Trophoblast cell (in vitro differentiated cells and primary cell): ENCODE data around the gene TROAP.
A peak's percentile ranks its signal among the peaks of the same experiment; 100 is the strongest.

Experiments
- DNase-seq, 2 donors: peaks; one replicate each; pipeline ENCODE4 v3.0.0-alpha.2; 2016
- H2AFZ ChIP-seq: 2 replicates; pipeline ENCODE4 v1.6.1; 2013; ENCODE audit warnings: low read length, moderate library complexity, mild to moderate bottlenecking; ENCODE audit not compliant: insufficient read depth, poor library complexity
- H2AK5ac ChIP-seq: 2 replicates; pipeline ENCODE4 v1.6.1; 2013; ENCODE audit warnings: mild to moderate bottlenecking, low read length
- H2BK120ac ChIP-seq: 2 replicates; pipeline ENCODE4 v1.6.1; 2013; ENCODE audit warnings: low read length, mild to moderate bottlenecking, moderate library complexity; ENCODE audit not compliant: insufficient read depth, poor library complexity
- H2BK12ac ChIP-seq: 2 replicates; pipeline ENCODE4 v1.6.1; 2013; ENCODE audit warnings: mild to moderate bottlenecking, low read length, moderate library complexity
- H2BK5ac ChIP-seq: 2 replicates; pipeline ENCODE4 v1.6.1; 2013; ENCODE audit warnings: low read length, low read depth, moderate library complexity, mild to moderate bottlenecking; ENCODE audit not compliant: poor library complexity
- H3K14ac ChIP-seq: 2 replicates; pipeline ENCODE4 v1.6.1; 2013; ENCODE audit warnings: mild to moderate bottlenecking, low read length
- H3K18ac ChIP-seq: 2 replicates; pipeline ENCODE4 v1.6.1; 2013; ENCODE audit warnings: mild to moderate bottlenecking, low read length
- H3K23ac ChIP-seq: 2 replicates; pipeline ENCODE4 v1.6.1; 2013; ENCODE audit warnings: low read length
- H3K27ac ChIP-seq: 2 replicates; pipeline ENCODE4 v1.5.1; 2013; ENCODE audit warnings: low read depth, mild to moderate bottlenecking, inconsistent platforms, low read length, moderate library complexity
- H3K27me3 ChIP-seq: 2 replicates; pipeline ENCODE4 v1.6.1; 2013; ENCODE audit warnings: inconsistent platforms, mild to moderate bottlenecking, low read length, moderate library complexity; ENCODE audit not compliant: insufficient read depth
- H3K36me3 ChIP-seq, 2 experiments: 1 replicate in 1 of 2; 2 replicates in 1 of 2; pipeline ENCODE4 v1.6.1; 2013; ENCODE audit warnings: low read length in 2 of 2, mild to moderate bottlenecking in 2 of 2, moderate library complexity in 1 of 2; ENCODE audit not compliant: insufficient read depth in 2 of 2, control insufficient read depth in 1 of 2
- H3K4ac ChIP-seq: 2 replicates; pipeline ENCODE4 v1.6.1; 2013; ENCODE audit warnings: low read depth, mild to moderate bottlenecking, low read length, moderate library complexity
- H3K4me1 ChIP-seq, 2 experiments: 1 replicate in 1 of 2; 2 replicates in 1 of 2; pipeline ENCODE4 v1.6.1; 2013; ENCODE audit warnings: low read length in 2 of 2, mild to moderate bottlenecking in 2 of 2, moderate library complexity in 1 of 2; ENCODE audit not compliant: insufficient read depth in 2 of 2, control insufficient read depth in 1 of 2
- H3K4me2 ChIP-seq: 2 replicates; pipeline ENCODE4 v1.6.1; 2013; ENCODE audit warnings: inconsistent platforms, mild to moderate bottlenecking, low read length, moderate library complexity
- H3K4me3 ChIP-seq: 2 replicates; pipeline ENCODE4 v1.5.1; 2013; ENCODE audit warnings: mild to moderate bottlenecking, low read depth, low read length, inconsistent platforms
- H3K79me1 ChIP-seq: one replicate; pipeline ENCODE4 v1.6.1; 2013; ENCODE audit warnings: low read length
- H3K79me2 ChIP-seq: 2 replicates; pipeline ENCODE4 v1.6.1; 2013; ENCODE audit warnings: low read length, mild to moderate bottlenecking; ENCODE audit not compliant: control insufficient read depth, insufficient read depth, poor library complexity
- H3K9ac ChIP-seq: 2 replicates; pipeline ENCODE4 v1.6.1; 2013; ENCODE audit warnings: mild to moderate bottlenecking, low read length
- H3K9me3 ChIP-seq: 2 replicates; pipeline ENCODE4 v1.6.1; 2013; ENCODE audit warnings: low read depth, mild to moderate bottlenecking, control low read depth, inconsistent platforms, low read length; ENCODE audit not compliant: insufficient read depth
- H4K12ac ChIP-seq: 2 replicates; pipeline ENCODE4 v1.6.1; 2013; ENCODE audit warnings: low read depth, mild to moderate bottlenecking, low read length, moderate library complexity
- H4K8ac ChIP-seq: 2 replicates; pipeline ENCODE4 v1.6.1; 2013; ENCODE audit warnings: low read depth, mild to moderate bottlenecking, low read length, moderate library complexity
- H4K91ac ChIP-seq: one replicate; pipeline ENCODE4 v1.6.1; 2013; ENCODE audit warnings: low read depth, mild to moderate bottlenecking, low read length, moderate library complexity
- WGBS: extraction: QIAGEN DNeasy Blood & Tissue Kit; methylation state at CpG from one replicate; pipeline ENCODE4 v1.1.7; 2013; ENCODE audit warnings: missing lambda C conversion rate; ENCODE audit not compliant: insufficient read length, insufficient coverage; ENCODE audit errors: extremely low coverage; 5-methylcytosine and 5-hydroxymethylcytosine counted together

Gene TROAP

DNA sequence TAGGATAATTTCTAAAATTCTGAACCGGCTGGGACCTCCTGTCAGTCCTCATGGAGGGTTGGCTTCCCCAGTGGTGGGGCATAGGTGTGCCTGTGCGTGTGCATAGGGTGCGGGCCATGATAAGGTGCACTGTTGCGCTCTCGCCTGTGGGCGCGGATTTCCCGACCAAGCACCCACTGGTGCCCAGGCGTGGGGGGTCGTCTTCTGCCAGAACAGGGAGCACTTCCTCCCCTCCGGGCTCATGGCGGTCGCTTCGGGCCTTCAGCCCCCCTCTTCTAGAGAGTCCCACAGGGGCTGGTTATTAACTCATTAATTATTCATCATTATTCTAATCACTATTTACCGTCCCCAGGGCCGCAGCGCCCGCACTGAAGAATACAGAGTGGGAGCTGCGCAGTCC is 11.2 kb downstream of the TROAP start:
- H4K12ac ChIP-seq = no peak overlapping the region
- peaks cover 19 to 23% of the 10 kb centered on the region in 2 experiments for H3K36me3 ChIP-seq
- no peak overlapping the region for H3K18ac ChIP-seq
- no peak overlapping the region for H3K23ac ChIP-seq
- no peak overlapping the region for H4K8ac ChIP-seq
- no peak overlapping the region for H3K4me3 ChIP-seq
- no peak overlapping the region for H2AFZ ChIP-seq
- H3K9ac ChIP-seq = no peak overlapping the region
- H2BK12ac ChIP-seq = no peak overlapping the region
- WGBS = no CpG with 5 or more reads among the region's 19 CpGs
- H2BK5ac ChIP-seq = no peak overlapping the region
- H3K27ac ChIP-seq = no peak overlapping the region
- no peaks in the 10 kb centered on the region for H3K79me2 ChIP-seq
- H3K9me3 ChIP-seq = peaks cover 11% of the 10 kb centered on the region
- peaks cover 4 to 5% of the 10 kb centered on the region in 2 experiments for H3K4me1 ChIP-seq
- H2AK5ac ChIP-seq = no peak overlapping the region
- H4K91ac ChIP-seq = no peak overlapping the region
- no peak overlapping the region for H3K14ac ChIP-seq
- H3K4ac ChIP-seq = no peak overlapping the region
- peaks cover 44% of the 10 kb centered on the region for H3K27me3 ChIP-seq
- no peak for DNase-seq
- no peak overlapping the region for H3K4me2 ChIP-seq
- H2BK120ac ChIP-seq = no peak overlapping the region
- no peaks in the 10 kb centered on the region for H3K79me1 ChIP-seq

DNA sequence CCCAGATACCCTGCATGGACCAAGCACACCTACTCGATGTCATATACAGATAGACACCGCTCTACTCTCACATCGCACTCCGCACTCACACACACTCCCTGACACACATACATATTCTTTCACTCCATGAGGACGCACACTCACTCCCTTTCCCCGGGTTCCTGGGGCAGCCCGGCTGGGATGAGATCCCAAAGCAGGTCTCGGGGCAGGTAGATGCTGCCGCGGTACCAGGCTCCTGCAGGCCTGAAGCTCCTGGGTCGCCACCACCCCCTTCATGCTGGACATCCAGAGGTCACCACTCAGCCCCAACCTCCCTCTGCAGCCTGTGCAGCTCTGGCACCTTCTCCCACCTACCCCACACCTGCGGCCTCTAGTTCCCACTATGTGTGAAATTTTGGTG is 11.6 kb downstream of the TROAP start:
- Histone ChIP-seq H3K27ac (no peak overlapping the region), H2BK12ac (no peak overlapping the region), H2AFZ (no peak overlapping the region), H4K91ac (no peak overlapping the region), H3K79me2 (no peaks in the 10 kb centered on the region), H3K14ac (no peak overlapping the region), H3K27me3 (peaks cover 47% of the 10 kb centered on the region), H4K8ac (no peak overlapping the region), H3K36me3 (peaks cover 15 to 20% of the 10 kb centered on the region in 2 experiments), H2BK5ac (no peak overlapping the region), H2BK120ac (no peak overlapping the region), H3K4me1 (peaks cover 4 to 5% of the 10 kb centered on the region in 2 experiments), H3K9me3 (peaks cover 11% of the 10 kb centered on the region), H3K4me3 (no peak overlapping the region), H3K18ac (no peak overlapping the region), H3K4me2 (no peak overlapping the region), H4K12ac (no peak overlapping the region), H3K79me1 (no peaks in the 10 kb centered on the region), H2AK5ac (no peak overlapping the region), H3K23ac (no peak overlapping the region), H3K9ac (no peak overlapping the region), H3K4ac (no peak overlapping the region)
- WGBS = 100% methylated on average over 3 of the region's 12 CpGs
- no peak for DNase-seq

GRCh38 chr12:49335118-49335954 is 12.3 kb downstream of the TROAP start:
- H2AK5ac ChIP-seq = no peak overlapping the region
- no peak for DNase-seq
- H3K4me1 ChIP-seq = peaks cover 4 to 5% of the 10 kb centered on the region in 2 experiments
- no peak overlapping the region for H3K18ac ChIP-seq
- H2BK5ac ChIP-seq = no peak overlapping the region
- no peak overlapping the region for H4K8ac ChIP-seq
- no peak overlapping the region for H2BK120ac ChIP-seq
- H3K4ac ChIP-seq = no peak overlapping the region
- H4K91ac ChIP-seq = no peak overlapping the region
- H3K27ac ChIP-seq = no peak overlapping the region
- no CpG with 5 or more reads among the region's 16 CpGs for WGBS
- no peak overlapping the region for H3K14ac ChIP-seq
- H3K9ac ChIP-seq = no peak overlapping the region
- no peaks in the 10 kb centered on the region for H3K79me2 ChIP-seq
- no peak overlapping the region for H3K23ac ChIP-seq
- no peaks in the 10 kb centered on the region for H3K79me1 ChIP-seq
- peaks cover 53% of the 10 kb centered on the region for H3K27me3 ChIP-seq
- no peak overlapping the region for H2BK12ac ChIP-seq
- H3K4me3 ChIP-seq = no peak overlapping the region
- H3K4me2 ChIP-seq = no peak overlapping the region
- H3K9me3 ChIP-seq = peaks cover 11% of the 10 kb centered on the region
- H3K36me3 ChIP-seq = peaks cover 10 to 13% of the 10 kb centered on the region in 2 experiments
- H4K12ac ChIP-seq = no peak overlapping the region
- no peak overlapping the region for H2AFZ ChIP-seq

- Histone ChIP-seq H3K4ac (no peak overlapping the region), H2BK120ac (no peak overlapping the region), H3K4me2 (peak overlapping the region; percentile 72), H2BK5ac (no peak overlapping the region), H3K4me1 (peaks cover 4 to 5% of the 10 kb centered on the region in 2 experiments), H3K27me3 (peaks cover 59% of the 10 kb centered on the region), H4K12ac (no peak overlapping the region), H3K79me2 (no peaks in the 10 kb centered on the region), H4K91ac (no peak overlapping the region), H3K79me1 (no peaks in the 10 kb centered on the region), H3K18ac (no peak overlapping the region), H2AK5ac (no peak overlapping the region), H3K23ac (no peak overlapping the region), H3K27ac (no peak overlapping the region), H3K36me3 (peaks cover 4 to 6% of the 10 kb centered on the region in 2 experiments), H2AFZ (no peak overlapping the region), H3K9ac (no peak overlapping the region), H3K14ac (no peak overlapping the region), H3K4me3 (no peak overlapping the region), H4K8ac (no peak overlapping the region), H2BK12ac (no peak overlapping the region), H3K9me3 (peaks cover 11% of the 10 kb centered on the region)
- no peak for DNase-seq
- no CpG with 5 or more reads among the region's 72 CpGs for WGBS
Measured at GRCh38 chr12:49335955-49336644, 13.0 kb downstream of the TROAP start.
